Esophagus squamous epithelium (tissue), 5 donors: ENCODE measurements around the gene KCNQ1. TPM values are rescaled to one million over a fixed set of nuclear protein-coding genes. Genes with fewer than 3 reads are reported as not detected.

Experiments
- DNase-seq: peaks from one replicate; lab custom pipeline; 2025; lab: John Stamatoyannopoulos, UW
- H3K27ac ChIP-seq, 4 donors: fragments of 200-600 bp; sonication (generic); one replicate each; pipeline ENCODE4 v1.5.1; 2016 to 2019; ENCODE audit warnings: mild to moderate bottlenecking in 1 of 4
- H3K27me3 ChIP-seq, 4 donors: fragments of 200-600 bp; sonication (generic); 1 replicate in 3 of 4; 2 replicates in 1 of 4; pipeline versions ENCODE4 v1.5.1 to v1.6.0; 2017 to 2021; ENCODE audit warnings: antibody characterized with exemption in 1 of 4
- H3K36me3 ChIP-seq, 3 donors: fragments of 200-600 bp; sonication (generic); one replicate each; pipeline ENCODE4 v1.5.1; 2016 to 2019
- H3K4me1 ChIP-seq, 3 donors: fragments of 200-600 bp; sonication (generic); one replicate each; pipeline ENCODE4 v1.5.1; 2017 to 2019
- H3K4me3 ChIP-seq, 4 donors: fragments of 200-600 bp; sonication (generic); 1 replicate in 3 of 4; 2 replicates in 1 of 4; pipeline ENCODE4 v1.5.1; 2016 to 2019; ENCODE audit warnings: mild to moderate bottlenecking in 2 of 4, moderate library complexity in 1 of 4
- H3K9me3 ChIP-seq, 3 donors: fragments of 200-600 bp; sonication (generic); one replicate each; pipeline ENCODE4 v1.5.1; 2016 to 2019
- POLR2A ChIP-seq, 4 donors: fragments of 450-650 bp; IDR thresholded peaks; one replicate each; pipeline ENCODE4 v1.6.1; 2017; ENCODE audit warnings: antibody characterized with exemption in 4 of 4, mild to moderate bottlenecking in 4 of 4, moderate library complexity in 3 of 4
- WGBS, 2 donors: methylation state at CpG; one replicate each; pipeline ENCODE4 v1.1.5; 2018; 5-methylcytosine and 5-hydroxymethylcytosine counted together
- intact Hi-C: fragments of 100-400 bp; cut with DNase I; formaldehyde crosslinking; loops from one replicate; pipeline ENCODE4 v1.15.0; 2022
- total RNA-seq, 4 donors: library from RNA; depleted of rRNA; stranded (reverse); fragments of >200 nt; gene quantifications; one replicate each; pipeline ENCODE4 v1.1.0, GENCODE V29; 2016
- TF ChIP-seq, protein P1 (sequence below), 6 experiments: fragments of 450-650 bp in 4 of 6; fragments of 200-600 bp in 2 of 6; sonication (generic) in 2 of 6; IDR thresholded peaks; one replicate each; pipeline ENCODE4 v1.5.1; 2016 to 2019; ENCODE audit warnings: antibody characterized with exemption in 6 of 6, mild to moderate bottlenecking in 4 of 6, moderate library complexity in 4 of 6
- donor health status: DM: yes; HTN: yes; CAD: no.

Gene KCNQ1
- total RNA-seq, 4 donors from 2014 or later = 0.61 to 3.1 (median 0.72) TPM

DNA sequence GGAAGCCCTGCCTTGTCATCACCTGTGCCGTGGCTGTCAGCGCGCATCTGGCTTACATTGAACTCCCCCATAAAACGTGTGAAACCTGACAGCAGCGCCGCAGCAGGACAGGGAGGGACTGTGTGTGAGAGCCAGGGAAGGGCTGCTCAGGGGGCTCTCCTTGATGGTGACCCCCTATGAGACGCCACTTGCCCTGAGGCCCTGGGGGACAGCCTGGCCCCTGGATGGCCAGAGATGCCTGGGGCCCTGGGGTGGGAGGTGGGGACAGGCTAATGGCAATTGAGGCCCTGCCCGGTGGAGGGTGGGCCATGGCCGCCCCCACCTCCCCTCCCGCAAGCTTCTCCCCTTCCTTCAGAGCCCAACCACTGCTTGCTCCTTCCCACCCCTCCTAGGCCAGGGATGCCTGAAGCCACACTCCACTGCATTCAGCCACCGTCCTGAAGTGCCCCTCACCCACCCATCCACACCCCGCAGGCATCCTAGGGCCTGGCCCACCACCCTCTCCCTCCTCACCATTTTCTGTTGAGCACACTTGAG lies 290.3 kb downstream of the KCNQ1 start:
- DNase-seq = no peak
- Histone ChIP-seq H3K9me3 (no peaks in the 10 kb centered on the region), H3K27ac (no peak overlapping the region), H3K4me1 (no peaks in the 10 kb centered on the region), H3K36me3 (no peaks in the 10 kb centered on the region), H3K4me3 (no peak overlapping the region), H3K27me3 (no peaks in the 10 kb centered on the region)
- no peak for TF ChIP-seq POLR2A (IDR thresholded peaks at IDR 0.05)
- TF ChIP-seq, protein P1, sequence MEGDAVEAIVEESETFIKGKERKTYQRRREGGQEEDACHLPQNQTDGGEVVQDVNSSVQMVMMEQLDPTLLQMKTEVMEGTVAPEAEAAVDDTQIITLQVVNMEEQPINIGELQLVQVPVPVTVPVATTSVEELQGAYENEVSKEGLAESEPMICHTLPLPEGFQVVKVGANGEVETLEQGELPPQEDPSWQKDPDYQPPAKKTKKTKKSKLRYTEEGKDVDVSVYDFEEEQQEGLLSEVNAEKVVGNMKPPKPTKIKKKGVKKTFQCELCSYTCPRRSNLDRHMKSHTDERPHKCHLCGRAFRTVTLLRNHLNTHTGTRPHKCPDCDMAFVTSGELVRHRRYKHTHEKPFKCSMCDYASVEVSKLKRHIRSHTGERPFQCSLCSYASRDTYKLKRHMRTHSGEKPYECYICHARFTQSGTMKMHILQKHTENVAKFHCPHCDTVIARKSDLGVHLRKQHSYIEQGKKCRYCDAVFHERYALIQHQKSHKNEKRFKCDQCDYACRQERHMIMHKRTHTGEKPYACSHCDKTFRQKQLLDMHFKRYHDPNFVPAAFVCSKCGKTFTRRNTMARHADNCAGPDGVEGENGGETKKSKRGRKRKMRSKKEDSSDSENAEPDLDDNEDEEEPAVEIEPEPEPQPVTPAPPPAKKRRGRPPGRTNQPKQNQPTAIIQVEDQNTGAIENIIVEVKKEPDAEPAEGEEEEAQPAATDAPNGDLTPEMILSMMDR (IDR thresholded peaks at IDR 0.05) = no peak
- WGBS, 2 donors = 88% methylated on average over 10 of the region's 12 CpGs; no CpG with 5 or more reads in 1 of the 2 donors
- intact Hi-C loops = no loop called here

DNA sequence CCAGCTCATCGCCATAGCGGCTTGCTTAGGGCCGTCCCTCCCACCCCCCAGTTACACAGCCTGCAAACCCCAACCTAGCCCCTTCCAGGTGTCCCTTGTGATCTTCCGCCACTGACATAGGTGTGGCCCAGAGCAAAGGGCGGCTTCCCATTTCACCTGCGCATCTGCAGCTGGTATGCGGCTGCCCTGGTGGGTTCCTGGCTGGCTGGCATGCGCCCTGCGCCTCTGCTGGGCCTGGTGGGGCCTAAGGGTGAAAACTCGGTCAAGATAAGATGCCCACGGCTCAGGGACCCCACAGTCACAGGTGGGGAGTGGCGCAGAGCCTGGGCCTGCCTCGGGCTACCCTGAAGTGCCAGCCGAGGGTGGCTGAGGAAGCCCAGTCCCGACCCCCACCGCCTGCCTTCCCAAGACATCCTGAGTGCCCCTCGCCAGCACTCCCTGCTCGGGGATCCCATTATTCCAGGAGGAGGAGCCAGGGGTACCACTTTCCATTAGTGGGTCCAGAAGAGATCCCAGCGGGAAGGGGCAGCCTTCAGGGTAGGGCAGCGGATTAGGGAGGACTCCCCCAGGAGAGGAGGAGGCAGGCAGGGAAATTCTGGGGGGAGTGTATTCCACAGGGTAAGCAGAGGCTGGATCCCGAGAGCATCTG lies 291.9 kb downstream of the KCNQ1 start:
- intact Hi-C loops = no loop called here
- no peak for DNase-seq
- no peak overlapping the region for H3K27ac ChIP-seq
- TF ChIP-seq POLR2A (IDR thresholded peaks at IDR 0.05) = no peak
- TF ChIP-seq, protein P1 (IDR thresholded peaks at IDR 0.05) = no peak
- WGBS, 2 donors = 79% methylated on average over 3 of the region's 21 CpGs; no CpG with 5 or more reads in 1 of the 2 donors
- H3K36me3 ChIP-seq = no peaks in the 10 kb centered on the region
- H3K27me3 ChIP-seq = no peaks in the 10 kb centered on the region
- no peak overlapping the region for H3K4me3 ChIP-seq
- H3K9me3 ChIP-seq = no peaks in the 10 kb centered on the region
- peaks cover 0 to 10% (median 0%) of the 10 kb centered on the region in 3 donors for H3K4me1 ChIP-seq

DNA sequence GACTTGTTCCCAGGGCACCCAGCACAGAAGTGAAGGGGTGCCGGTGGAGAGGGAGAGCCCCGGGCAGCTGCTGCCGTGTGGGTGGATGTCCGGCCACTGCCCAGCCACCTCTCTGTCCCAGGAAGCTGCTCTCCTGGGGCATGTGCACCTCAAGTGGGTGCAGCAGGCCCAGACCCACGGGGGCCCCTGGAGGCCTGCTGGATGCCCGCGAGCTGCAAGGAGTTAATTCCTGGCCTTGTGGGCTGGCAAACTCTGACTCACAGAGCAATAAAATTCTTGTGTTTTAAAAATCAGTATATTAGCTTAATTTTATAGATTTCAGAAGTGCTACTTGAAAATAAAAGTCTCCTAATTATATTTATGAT lies 292.4 kb downstream of the KCNQ1 start:
- no peak overlapping the region for H3K4me3 ChIP-seq
- H3K27ac ChIP-seq = no peak overlapping the region
- H3K36me3 ChIP-seq = no peaks in the 10 kb centered on the region
- no peaks in the 10 kb centered on the region for H3K9me3 ChIP-seq
- DNase-seq = no peak
- peaks cover 0 to 15% (median 0%) of the 10 kb centered on the region in 3 donors for H3K4me1 ChIP-seq
- no peaks in the 10 kb centered on the region for H3K27me3 ChIP-seq
- WGBS, 2 donors = 68 to 90% methylated on average over 2 to 3 of the region's 7 CpGs
- TF ChIP-seq, protein P1 (IDR thresholded peaks at IDR 0.05) = no peak
- no peak for TF ChIP-seq POLR2A (IDR thresholded peaks at IDR 0.05)
- intact Hi-C loops = no loop called here

DNA sequence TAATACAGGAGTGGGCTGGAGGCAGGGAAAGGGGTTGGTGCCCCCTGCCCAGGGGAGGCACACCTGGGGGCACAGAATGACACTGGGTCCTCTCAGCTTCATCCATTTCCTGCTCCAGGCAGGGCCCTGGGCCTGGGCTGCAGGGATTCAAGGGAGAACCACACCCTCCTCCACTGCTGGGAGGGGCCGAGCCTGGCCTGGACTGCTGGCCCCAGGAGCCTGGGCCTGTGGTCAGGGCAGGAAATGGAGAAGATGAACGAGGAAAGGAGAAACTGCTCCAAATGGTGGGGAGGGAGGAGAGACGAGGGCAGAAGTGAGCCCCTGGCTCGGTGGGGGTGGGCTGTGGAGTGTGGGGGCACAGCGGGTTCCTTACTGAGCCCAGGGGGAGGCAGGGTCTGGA lies 293.1 kb downstream of the KCNQ1 start:
- DNase-seq = no peak

More for the DNA sequence above, 293.1 kb downstream of the KCNQ1 start:
- 60 to 68% methylated on average over 1 to 5 of the region's 5 CpGs for WGBS, 2 donors
- TF ChIP-seq, protein P1 (IDR thresholded peaks at IDR 0.05) = no peak
- TF ChIP-seq POLR2A (IDR thresholded peaks at IDR 0.05) = no peak
- H3K4me1 ChIP-seq = peaks cover 0 to 18% (median 0%) of the 10 kb centered on the region in 3 donors
- intact Hi-C loops = no loop called here
- H3K27me3 ChIP-seq = no peaks in the 10 kb centered on the region
- no peaks in the 10 kb centered on the region for H3K36me3 ChIP-seq
- no peaks in the 10 kb centered on the region for H3K9me3 ChIP-seq
- no peak overlapping the region for H3K4me3 ChIP-seq
- no peak overlapping the region for H3K27ac ChIP-seq
